Right cardiac atrium (tissue), 5 donors: Measurements from ENCODE around the gene THTPA. TPM values are rescaled to one million over a fixed set of nuclear protein-coding genes. Genes with fewer than 3 reads are reported as not detected.
A peak's percentile ranks its signal among the peaks of the same experiment; 100 is the strongest.

ENCODE experiments used
- ATAC-seq, 2 donors: fragments of 200-7000 bp; cut with Tn5 transposase; one replicate each; pipeline versions ENCODE4 v1.8.0 to v1.9.1; 2020; ENCODE audit warnings: moderate library complexity in 2 of 2, mild to moderate bottlenecking in 1 of 2
- DNase-seq, 3 donors: peaks; one replicate each; pipeline ENCODE4 v3.0.0-alpha.2; 2020
- H3K27ac ChIP-seq: one replicate; pipeline ENCODE4 v1.5.1; 2013; ENCODE audit warnings: mild to moderate bottlenecking, low read length, control low read depth, moderate library complexity
- H3K27me3 ChIP-seq: one replicate; pipeline ENCODE4 v1.6.1; 2013; ENCODE audit not compliant: control insufficient read depth, insufficient read depth
- H3K4me1 ChIP-seq: one replicate; pipeline ENCODE4 v1.6.1; 2013; ENCODE audit warnings: low read length; ENCODE audit not compliant: control insufficient read depth, insufficient read depth
- H3K4me3 ChIP-seq: one replicate; pipeline ENCODE4 v1.5.1; 2013; ENCODE audit warnings: low read length, control low read depth
- H3K9me3 ChIP-seq: one replicate; pipeline ENCODE4 v1.6.1; 2013; ENCODE audit warnings: low read length; ENCODE audit not compliant: control insufficient read depth
- WGBS: extraction: QIAGEN DNeasy Blood & Tissue Kit; methylation state at CpG from one replicate; pipeline ENCODE4 v1.1.7; 2013; 5-methylcytosine and 5-hydroxymethylcytosine counted together
- intact Hi-C, 4 donors: fragments of 100-400 bp; cut with DNase I; formaldehyde crosslinking; loops; one replicate each; pipeline versions ENCODE4 v1.11.0 to v1.14.0; 2022 to 2023
- polyA plus RNA-seq: library from polyadenylated mRNA; stranded (reverse); fragments of 200-250 nt; gene quantifications from one replicate; pipeline ENCODE4 v1.2.3, GENCODE V29; 2013
- total RNA-seq, 4 donors: library from RNA; stranded (reverse); fragmentation: NEBNext Ultra II Directional; extraction: Animal tissue kit (Norgen Biotek cat#: 25700); gene quantifications; one replicate each; pipeline ENCODE4 v1.2.1, GENCODE V29; 2021
- donor health status: healthy with polysubstance abuse.
- donor health status: DM: no; HTN: yes; CAD: no.
- donor health status: DM: no; HTN: no; CAD: no.
- donor health status: DM: no; HTN: yes; CAD: no; lungs with severe emphysema.
- donor health status: DM: yes; HTN: yes; CAD: no.

The THTPA gene
- total and polyA plus RNA-seq, 5 donors, result 18.8 to 22.9 (median 21.3) TPM

- H3K9me3 ChIP-seq, result no peaks in the 10 kb centered on the region
- H3K27ac ChIP-seq, result peak overlapping the region; percentile 99
- ATAC-seq, result no peak
- 2% methylated on average over 14 of the region's 14 CpGs for WGBS
- DNase-seq, result no peak
- peak overlapping the region; percentile 74 for H3K4me3 ChIP-seq
- H3K27me3 ChIP-seq, result no peaks in the 10 kb centered on the region
- H3K4me1 ChIP-seq, result peaks cover 8% of the 10 kb centered on the region
- intact Hi-C loops, result loop anchor here in 1 of 4 donors (5.0 kb wide), 1 partner anchor 78 kb away; no protein-coding TSS in a partner anchor
Measured at GRCh38 chr14:23555533-23555881, 564 bp upstream of the THTPA start.

- 52% methylated on average over 17 of the region's 17 CpGs for WGBS
- ATAC-seq, result no peak
- Histone ChIP-seq H3K9me3 (no peaks in the 10 kb centered on the region), H3K27me3 (no peaks in the 10 kb centered on the region), H3K27ac (peak overlapping the region; percentile 99), H3K4me1 (peaks cover 7% of the 10 kb centered on the region), H3K4me3 (peak overlapping the region; percentile 74)
- DNase-seq, result peak in 1 of 3 donors; percentile 43
- intact Hi-C loops, result loop anchor here in 1 of 4 donors (5.0 kb wide), 1 partner anchor 80 kb away; no protein-coding TSS in a partner anchor
Measured at GRCh38 chr14:23556700-23557440, 799 bp downstream of the THTPA start.

GRCh38 chr14:23557521-23557920 lies 1.4 kb downstream of the THTPA start:
- peaks cover 7% of the 10 kb centered on the region for H3K4me1 ChIP-seq
- H3K27ac ChIP-seq, result no peak overlapping the region
- H3K27me3 ChIP-seq, result no peaks in the 10 kb centered on the region
- intact Hi-C loops, result loop anchor here in 1 of 4 donors (5.0 kb wide), 1 partner anchor 80 kb away; no protein-coding TSS in a partner anchor
- no peak overlapping the region for H3K4me3 ChIP-seq
- 51% methylated on average over 2 of the region's 2 CpGs for WGBS
- no peaks in the 10 kb centered on the region for H3K9me3 ChIP-seq
- ATAC-seq, result no peak
- peak in 1 of 3 donors; percentile 3 for DNase-seq

- intact Hi-C loops, result loop anchor here in 1 of 4 donors (5.0 kb wide), 1 partner anchor 81 kb away; no protein-coding TSS in a partner anchor
- H3K4me1 ChIP-seq, result peaks cover 7% of the 10 kb centered on the region
- no peak overlapping the region for H3K4me3 ChIP-seq
- H3K27ac ChIP-seq, result no peak overlapping the region
- ATAC-seq, result no peak
- no peaks in the 10 kb centered on the region for H3K9me3 ChIP-seq
- no peak for DNase-seq
- WGBS, result 90% methylated on average over 1 of the region's 1 CpG
- H3K27me3 ChIP-seq, result no peaks in the 10 kb centered on the region
Measured at GRCh38 chr14:23557946-23558345, 1.9 kb downstream of the THTPA start.

GRCh38 chr14:23558346-23559009 lies 2.4 kb downstream of the THTPA start:
- H3K9me3 ChIP-seq, result no peaks in the 10 kb centered on the region
- H3K4me3 ChIP-seq, result no peak overlapping the region
- 83% methylated on average over 10 of the region's 10 CpGs for WGBS
- H3K27ac ChIP-seq, result no peak overlapping the region
- ATAC-seq, result no peak
- intact Hi-C loops, result loop anchor here in 1 of 4 donors (5.0 kb wide), 1 partner anchor 81 kb away; no protein-coding TSS in a partner anchor
- peaks cover 7% of the 10 kb centered on the region for H3K4me1 ChIP-seq
- H3K27me3 ChIP-seq, result no peaks in the 10 kb centered on the region
- peak in 1 of 3 donors; percentile 19 for DNase-seq

GRCh38 chr14:23559010-23559925 lies 3.2 kb downstream of the THTPA start:
- peak in 2 of 3 donors; percentile 82 to 83 for DNase-seq
- H3K4me3 ChIP-seq, result no peak overlapping the region
- H3K27ac ChIP-seq, result no peak overlapping the region

GRCh38 chr14:23559926-23560520 lies 4.0 kb downstream of the THTPA start:
- ATAC-seq, result no peak
- Histone ChIP-seq H3K27me3 (no peaks in the 10 kb centered on the region), H3K9me3 (no peaks in the 10 kb centered on the region), H3K27ac (no peak overlapping the region), H3K4me1 (peaks cover 7% of the 10 kb centered on the region), H3K4me3 (no peak overlapping the region)
- WGBS, result 86% methylated on average over 3 of the region's 3 CpGs
- DNase-seq, result peak in 1 of 3 donors; percentile 2
- intact Hi-C loops, result loop anchor here in 3 of 4 donors (5.0 to 10.0 kb wide), 2 partner anchors 83 to 235 kb away; partner anchors contain the start of gene PABPN1 (in 2 of the 3)

More at GRCh38 chr14:23559010-23559925, 3.2 kb downstream of the THTPA start:
- no peak for ATAC-seq
- H3K4me1 ChIP-seq, result peaks cover 7% of the 10 kb centered on the region
- no peaks in the 10 kb centered on the region for H3K27me3 ChIP-seq
- 75% methylated on average over 21 of the region's 21 CpGs for WGBS
- intact Hi-C loops, result loop anchor here in 1 of 4 donors (5.0 kb wide), 1 partner anchor 82 kb away; no protein-coding TSS in a partner anchor
- no peaks in the 10 kb centered on the region for H3K9me3 ChIP-seq

- intact Hi-C loops, result loop anchor here in 2 of 4 donors (10.0 kb wide), 1 partner anchor 236 kb away; the partner anchor contains the start of gene PABPN1 (in 2 of the 2)
- H3K9me3 ChIP-seq, result no peaks in the 10 kb centered on the region
- H3K27me3 ChIP-seq, result no peaks in the 10 kb centered on the region
- peaks cover 7% of the 10 kb centered on the region for H3K4me1 ChIP-seq
- DNase-seq (peak in 1 of 3 donors; percentile 34), ATAC-seq (no peak)
- H3K27ac ChIP-seq, result no peak overlapping the region
- no peak overlapping the region for H3K4me3 ChIP-seq
- WGBS, result 89% methylated on average over 2 of the region's 2 CpGs
Measured at GRCh38 chr14:23561259-23561658, 5.2 kb downstream of the THTPA start.

- 76% methylated on average over 15 of the region's 15 CpGs for WGBS
- H3K9me3 ChIP-seq, result no peaks in the 10 kb centered on the region
- no peaks in the 10 kb centered on the region for H3K27me3 ChIP-seq
- H3K27ac ChIP-seq, result no peak overlapping the region
- no peak overlapping the region for H3K4me3 ChIP-seq
- DNase-seq (peak in 2 of 3 donors; percentile 46 to 66), ATAC-seq (no peak)
- H3K4me1 ChIP-seq, result peaks cover under 1% of the 10 kb centered on the region
- intact Hi-C loops, result loop anchor here in 3 of 4 donors (2.0 to 10.0 kb wide), 3 partner anchors 83 to 237 kb away; partner anchors contain the start of gene PABPN1 (in 2 of the 3)
Measured at GRCh38 chr14:23561873-23562821, 6.1 kb downstream of the THTPA start.
